Measurements from ENCODE around the gene MT1B. TPM values are rescaled to one million over a fixed set of nuclear protein-coding genes. Genes with fewer than 3 reads are reported as not detected.

The MT1B gene
- total RNA-seq, 1 experiment from 2014 or later: not detected

- H2BK15ac ChIP-seq (ENCODE audit: low read depth, low read length): no peak overlapping the region
- no peak overlapping the region for H4K91ac ChIP-seq (ENCODE audit: insufficient read length, low read depth, low read length)
- Mint-ChIP-seq H3K4me3 (peak overlapping the region; percentile 72 to 89), H3K9me3 (peaks cover 0 to 5% of the 10 kb centered on the region in 2 experiments; a peak in 1 of 5 replicates), H3K27ac (no peak overlapping the region), H3K4me1 (peaks cover 40 to 54% of the 10 kb centered on the region in 2 experiments), H3K27me3 (ENCODE audit: low read depth) (peaks cover 82% of the 10 kb centered on the region), H3K36me3 (ENCODE audit: insufficient read depth in 1 of 3, low read depth in 3 of 3) (peaks cover 0 to 2% (median 0%) of the 10 kb centered on the region in 3 experiments; a peak in 3 of 7 replicates)
- peaks cover 8% of the 10 kb centered on the region for H3K23me2 ChIP-seq (ENCODE audit: insufficient read length, low read depth, low read length, poor library complexity, severe bottlenecking)
- no peaks in the 10 kb centered on the region for H4K20me1 ChIP-seq (ENCODE audit: control insufficient read depth, insufficient read depth, insufficient read length)
- no peak overlapping the region for H4K8ac ChIP-seq (replicated peaks; ENCODE audit: insufficient read length, low read depth, low read length)
- H3K14ac ChIP-seq (ENCODE audit: insufficient read depth, low read length): no peak overlapping the region
- H2AK5ac ChIP-seq (ENCODE audit: insufficient read length, low read length): no peak overlapping the region
- H3K27me3 ChIP-seq (ENCODE audit: insufficient read depth, low read length): peaks cover 44% of the 10 kb centered on the region; the same call in 1 of the 2 replicates
- no peaks in the 10 kb centered on the region for H3K79me2 ChIP-seq (ENCODE audit: insufficient read depth, low read length)
- H2BK5ac ChIP-seq (ENCODE audit: insufficient read length, low read length): no peak overlapping the region
- H3K27ac ChIP-seq (ENCODE audit: insufficient read length, low read depth, low read length): no peak overlapping the region
- no peak overlapping the region for H2BK120ac ChIP-seq (ENCODE audit: low read depth, low read length, poor library complexity, severe bottlenecking)
- H3K9me3 ChIP-seq (ENCODE audit: control insufficient read depth, low read depth, low read length): no peaks in the 10 kb centered on the region
- H3T11ph ChIP-seq (ENCODE audit: low read length): no peak overlapping the region
- peak overlapping the region; percentile 60 for H3K4me2 ChIP-seq (ENCODE audit: insufficient read depth, insufficient read length, low read length)
- no peak overlapping the region for H3K18ac ChIP-seq (ENCODE audit: insufficient read length, low read depth, low read length)
- no peak overlapping the region for H3K4ac ChIP-seq (ENCODE audit: low read depth, low read length)
- no peak overlapping the region for H3K23ac ChIP-seq (ENCODE audit: insufficient read length, low read depth, low read length)
- peak; percentile 76 for DNase-seq
- TF ChIP-seq, protein P1, sequence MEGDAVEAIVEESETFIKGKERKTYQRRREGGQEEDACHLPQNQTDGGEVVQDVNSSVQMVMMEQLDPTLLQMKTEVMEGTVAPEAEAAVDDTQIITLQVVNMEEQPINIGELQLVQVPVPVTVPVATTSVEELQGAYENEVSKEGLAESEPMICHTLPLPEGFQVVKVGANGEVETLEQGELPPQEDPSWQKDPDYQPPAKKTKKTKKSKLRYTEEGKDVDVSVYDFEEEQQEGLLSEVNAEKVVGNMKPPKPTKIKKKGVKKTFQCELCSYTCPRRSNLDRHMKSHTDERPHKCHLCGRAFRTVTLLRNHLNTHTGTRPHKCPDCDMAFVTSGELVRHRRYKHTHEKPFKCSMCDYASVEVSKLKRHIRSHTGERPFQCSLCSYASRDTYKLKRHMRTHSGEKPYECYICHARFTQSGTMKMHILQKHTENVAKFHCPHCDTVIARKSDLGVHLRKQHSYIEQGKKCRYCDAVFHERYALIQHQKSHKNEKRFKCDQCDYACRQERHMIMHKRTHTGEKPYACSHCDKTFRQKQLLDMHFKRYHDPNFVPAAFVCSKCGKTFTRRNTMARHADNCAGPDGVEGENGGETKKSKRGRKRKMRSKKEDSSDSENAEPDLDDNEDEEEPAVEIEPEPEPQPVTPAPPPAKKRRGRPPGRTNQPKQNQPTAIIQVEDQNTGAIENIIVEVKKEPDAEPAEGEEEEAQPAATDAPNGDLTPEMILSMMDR (conservative IDR thresholded peaks at IDR 0.05): no peak
- no peak overlapping the region for H2BK20ac ChIP-seq (ENCODE audit: low read depth, low read length, poor library complexity, severe bottlenecking)
- no peak overlapping the region for H3K9ac ChIP-seq (ENCODE audit: extremely low read depth, insufficient read length, low read length)
- no peaks in the 10 kb centered on the region for H3K79me1 ChIP-seq (ENCODE audit: insufficient read depth, low read depth, low read length, poor library complexity, severe bottlenecking)
- H4K5ac ChIP-seq (ENCODE audit: insufficient read length, low read depth, low read length): no peak overlapping the region
- H2AFZ ChIP-seq (ENCODE audit: low read length): no peak overlapping the region
- no peak overlapping the region for H3K56ac ChIP-seq (ENCODE audit: insufficient read length, low read depth, low read length)
- H3K4me1 ChIP-seq (ENCODE audit: insufficient read depth, low read length): no peaks in the 10 kb centered on the region; the same call in 1 of the 2 replicates
- no CpG with 5 or more reads among the region's 41 CpGs for WGBS (ENCODE audit: extremely low coverage, insufficient read length, low lambda C conversion rate)
- H2BK12ac ChIP-seq (ENCODE audit: insufficient read length, low read depth, low read length): no peak overlapping the region
Observed at GRCh38 chr16:56617212-56618085, 34.2 kb upstream of the MT1B start.

Data from H9 (cell line).